ENCODE measurements around the gene IGSF21.

IGSF21 gene

DNA sequence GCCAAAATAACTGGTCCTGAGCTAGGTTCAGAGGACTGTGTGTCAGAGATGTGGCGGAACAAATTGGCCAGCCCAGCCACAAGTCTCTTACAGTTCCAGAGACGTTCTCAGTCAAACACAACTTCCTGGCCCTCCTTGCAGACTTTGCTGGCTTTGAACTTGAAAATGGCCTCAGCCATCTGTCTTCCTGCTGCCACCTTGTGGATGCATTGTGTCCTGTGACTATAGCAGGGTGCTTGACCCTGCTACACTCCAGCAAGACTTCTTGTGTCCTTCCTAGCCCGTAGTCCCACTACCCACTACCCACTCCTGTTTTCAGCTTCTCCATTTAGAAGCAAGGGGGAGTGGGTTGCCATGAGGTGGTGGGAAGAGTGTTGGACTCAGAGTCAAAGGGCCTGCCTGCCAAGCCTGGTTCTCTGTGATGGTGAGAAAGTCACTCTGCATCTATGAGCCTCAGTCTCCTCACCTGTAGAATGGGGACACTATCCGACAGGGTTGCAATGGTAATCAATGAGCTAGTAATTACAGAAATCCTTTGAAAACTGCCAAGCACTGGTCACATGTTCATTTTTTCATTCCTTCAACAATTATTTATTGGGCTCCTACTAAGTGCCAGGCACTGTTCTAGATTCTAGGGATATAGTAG, 109.9 kb downstream of the IGSF21 start:
- DNase-seq (ENCODE audit: low read depth), result no peak

DNA sequence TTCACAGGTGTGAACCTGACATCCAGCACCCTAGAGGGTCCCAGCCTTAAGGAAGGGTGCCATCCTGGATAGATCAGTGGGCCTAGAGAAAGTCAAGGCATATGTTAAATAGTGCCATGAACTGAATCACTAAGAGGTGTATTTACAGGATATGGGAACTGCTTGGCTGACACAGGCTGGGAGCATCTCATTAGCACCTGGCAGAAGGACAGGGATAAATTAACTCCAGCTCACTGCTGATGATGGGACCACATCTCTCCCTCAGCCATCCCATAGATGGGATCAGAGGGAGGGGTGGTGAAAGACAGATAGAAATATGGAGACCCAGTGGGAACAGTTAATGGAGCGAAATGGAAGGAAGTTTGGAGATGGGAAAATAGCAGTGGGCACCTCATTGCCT, 122.0 kb downstream of the IGSF21 start:
- DNase-seq (ENCODE audit: low read depth), result no peak

DNA sequence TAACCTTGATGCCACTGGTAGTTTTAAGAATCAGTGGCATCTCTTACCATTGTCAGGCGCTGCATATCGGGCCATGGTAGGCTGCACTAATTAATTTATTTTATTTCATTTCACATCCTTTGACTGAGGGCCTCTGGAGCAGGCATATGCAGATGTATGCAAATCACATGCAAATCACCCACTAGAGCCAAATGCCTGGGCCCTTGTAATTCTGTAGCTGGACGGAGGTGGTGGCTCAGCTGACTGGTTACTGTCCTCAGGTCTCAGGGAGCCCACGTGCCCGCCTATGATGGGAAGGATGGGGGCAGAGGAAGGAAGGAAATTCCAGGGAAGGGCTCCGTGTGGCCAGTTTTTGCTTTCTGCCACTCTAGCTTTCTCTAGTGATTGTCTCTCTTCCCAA, 122.7 kb downstream of the IGSF21 start:
- no peak for DNase-seq (ENCODE audit: low read depth)

DNA sequence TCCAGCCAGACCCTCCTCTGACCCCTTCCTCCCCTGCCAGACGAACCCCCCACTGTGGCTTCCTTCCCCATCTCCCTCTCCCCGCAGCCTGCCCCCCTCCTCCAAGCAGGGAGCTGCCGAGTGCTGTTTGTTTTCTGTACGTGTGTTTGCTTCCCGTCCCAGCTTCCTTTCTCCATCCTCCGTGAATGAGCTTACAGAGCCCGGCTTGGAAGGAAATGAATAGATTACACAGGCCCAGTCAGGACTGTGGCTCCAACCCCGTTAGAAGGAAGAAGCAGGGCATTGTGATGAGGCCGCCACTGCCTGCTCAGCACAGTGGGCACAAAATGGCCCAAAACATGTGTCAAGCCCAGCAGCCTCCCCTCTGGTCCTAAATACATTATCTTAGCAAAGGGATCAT, 123.2 kb downstream of the IGSF21 start:
- no peak for DNase-seq (ENCODE audit: low read depth)

DNA sequence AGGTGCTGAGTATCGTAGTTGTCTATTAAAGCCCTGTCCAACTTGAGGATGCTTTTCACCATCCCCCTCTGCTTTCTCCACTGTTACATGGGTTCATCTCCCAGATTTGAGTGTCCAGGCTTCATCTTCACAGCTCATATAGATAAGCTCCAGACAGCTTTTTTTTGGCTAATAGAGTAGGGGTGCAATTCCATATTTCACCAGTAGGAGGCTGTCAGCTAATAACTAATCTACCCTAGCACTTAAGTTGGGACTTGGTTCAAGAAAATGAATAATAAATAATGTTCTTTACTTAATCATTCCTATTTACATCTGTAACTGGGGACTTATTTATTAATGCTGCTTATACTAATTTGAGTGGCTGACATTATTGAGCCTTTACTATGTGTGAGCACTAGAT, 124.5 kb downstream of the IGSF21 start:
- DNase-seq (ENCODE audit: low read depth), result no peak

DNA sequence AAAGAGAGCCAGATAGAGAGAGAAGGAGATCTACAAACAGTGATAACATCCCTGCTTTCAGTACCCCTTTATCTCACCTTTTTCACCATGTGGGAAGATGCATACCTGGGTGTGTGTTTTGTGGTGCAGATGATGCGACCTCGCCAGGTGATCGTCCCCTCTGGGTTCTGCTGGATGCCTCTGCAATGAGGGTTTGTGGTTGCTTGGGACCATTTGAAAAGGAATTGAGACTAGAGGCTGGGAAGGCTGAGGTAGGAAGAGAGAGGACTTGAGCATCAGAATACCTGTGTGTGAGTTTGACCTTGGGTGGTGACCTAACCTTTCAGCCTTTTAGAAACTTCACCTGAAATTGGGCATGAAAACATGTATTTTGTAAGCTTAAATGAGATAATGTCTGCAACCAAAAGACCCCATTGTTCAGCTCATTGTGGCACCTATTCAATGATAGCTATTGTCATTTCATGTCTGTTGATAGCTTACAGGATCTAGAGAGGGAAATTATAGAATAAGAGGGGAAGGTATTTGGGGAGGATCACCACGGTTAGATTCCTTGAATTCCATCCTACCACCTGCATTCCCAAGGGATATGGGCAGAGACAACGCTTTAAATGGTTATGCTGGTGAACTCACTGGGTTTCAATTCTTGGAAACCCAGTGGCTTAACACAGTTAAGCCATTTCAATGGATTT, 125.7 kb downstream of the IGSF21 start:
- DNase-seq (ENCODE audit: low read depth), result no peak

DNA sequence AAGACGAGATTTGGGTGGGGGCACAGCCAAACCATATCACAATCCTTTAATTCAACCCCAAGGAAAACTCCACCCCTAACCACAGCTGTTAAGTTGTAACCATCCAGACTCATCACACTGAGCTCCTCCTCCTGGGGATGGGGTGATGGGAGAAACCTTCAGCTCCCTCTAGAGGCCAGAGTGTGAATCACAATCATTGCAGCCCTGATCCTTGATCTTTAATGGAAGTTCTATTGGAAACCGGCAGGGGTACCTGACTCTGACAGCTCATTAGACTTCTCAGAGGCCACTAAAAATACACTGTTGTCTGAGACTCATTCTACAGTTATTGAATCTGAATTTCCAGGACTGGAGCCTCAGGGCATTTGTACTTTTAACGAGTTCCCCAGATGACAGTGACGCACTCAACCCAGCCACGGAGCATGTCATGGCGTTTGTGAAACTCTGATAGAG, 127.2 kb downstream of the IGSF21 start:
- no peak for DNase-seq (ENCODE audit: low read depth)

DNA sequence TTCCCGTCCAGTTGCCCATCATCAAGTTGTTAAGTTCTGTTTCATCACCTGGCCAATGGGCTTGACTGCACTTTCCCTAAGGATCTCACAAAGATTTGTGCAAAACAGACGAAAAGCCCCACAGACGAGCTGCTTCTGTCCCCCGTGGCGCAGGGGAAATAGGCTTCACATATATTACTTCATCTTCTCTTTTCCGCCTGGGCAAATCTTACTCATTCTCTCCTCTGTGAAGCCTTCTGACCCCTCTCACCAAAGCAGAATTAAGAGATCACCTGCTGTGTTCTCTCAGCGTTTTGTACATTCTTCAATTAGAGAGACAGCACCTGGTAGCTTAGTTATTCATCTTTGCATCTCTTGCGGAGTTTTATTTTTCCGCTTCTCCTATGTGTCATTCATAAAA, 129.8 kb downstream of the IGSF21 start:
- no peak for DNase-seq (ENCODE audit: low read depth)

DNA sequence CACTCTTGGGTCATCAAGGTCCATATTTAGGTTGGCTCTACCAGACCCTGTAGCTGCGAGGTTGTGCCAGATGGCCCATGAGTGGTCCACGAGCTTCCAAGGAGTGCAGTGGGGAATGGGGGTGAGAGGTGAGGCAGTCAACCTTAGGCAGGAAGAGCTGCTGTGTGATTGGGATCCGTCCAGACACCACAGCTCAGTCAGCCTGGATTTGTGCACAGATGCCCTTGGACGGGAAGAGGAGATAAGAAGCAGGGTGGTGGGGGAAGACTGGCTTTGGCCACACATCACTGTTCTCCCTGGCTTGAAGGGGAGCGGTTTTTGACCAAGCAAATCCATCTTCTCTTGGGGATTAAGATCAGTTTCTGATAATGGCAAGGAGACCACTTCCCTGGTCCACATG, 130.6 kb downstream of the IGSF21 start:
- no peak for DNase-seq (ENCODE audit: low read depth)

DNA sequence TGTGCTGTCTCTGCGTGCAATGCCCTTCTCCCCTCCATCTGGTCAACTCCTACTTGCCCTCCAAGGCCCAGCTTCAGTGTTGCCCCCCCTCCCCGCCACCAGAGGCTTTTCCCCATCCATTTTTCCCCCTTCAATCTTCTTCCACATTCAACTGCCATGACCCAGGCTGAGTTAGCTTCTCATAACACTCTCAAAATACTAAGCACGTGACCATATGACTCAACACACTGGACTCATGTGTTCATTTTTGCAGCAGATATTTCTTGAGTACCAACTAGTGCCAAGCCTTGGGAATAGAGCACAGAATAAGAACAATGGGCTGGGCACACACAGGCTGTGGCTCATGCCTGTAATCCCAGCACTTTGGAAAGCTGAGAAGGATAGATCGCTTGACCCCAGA, 132.1 kb downstream of the IGSF21 start:
- DNase-seq (ENCODE audit: low read depth), result no peak

DNA sequence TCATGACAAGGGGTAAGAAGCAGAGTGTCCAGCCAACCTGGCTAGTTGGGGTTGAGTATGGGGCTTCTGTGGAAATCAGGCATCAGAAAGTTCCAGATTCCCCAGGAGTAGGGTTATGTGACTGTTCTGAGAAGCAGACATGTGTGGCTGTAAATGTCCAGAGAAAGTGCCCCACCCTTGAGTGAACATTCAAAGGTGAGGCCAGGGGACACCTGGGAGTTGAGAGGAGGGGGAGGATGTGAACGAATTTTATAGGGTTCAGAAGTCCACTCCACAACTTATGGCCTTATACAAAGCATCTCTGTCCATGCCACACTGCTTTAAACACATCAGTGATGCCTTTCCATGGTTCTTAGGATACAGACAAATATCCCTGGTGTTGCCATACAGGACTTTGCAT, 133.3 kb downstream of the IGSF21 start:
- DNase-seq (ENCODE audit: low read depth), result no peak

DNA sequence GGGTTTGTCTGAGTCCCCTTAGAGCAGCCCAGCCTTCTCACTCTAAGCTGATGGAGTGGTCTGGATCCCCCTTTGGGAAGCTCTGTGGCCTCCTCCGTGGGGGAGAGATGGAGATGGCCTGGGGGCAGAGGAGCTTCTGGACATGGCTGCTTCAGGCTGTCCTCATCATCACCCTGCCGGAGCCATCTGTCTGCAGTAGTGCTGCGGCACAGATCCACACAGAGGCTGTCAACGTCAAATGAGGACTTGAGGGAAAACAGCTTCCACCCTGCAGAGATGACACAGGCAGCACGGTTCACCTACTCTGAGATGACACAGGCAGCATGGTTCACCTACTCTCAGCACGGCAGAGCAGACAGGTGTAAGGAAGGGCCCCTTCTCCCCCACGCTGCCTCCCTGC, 134.3 kb downstream of the IGSF21 start:
- no peak for DNase-seq (ENCODE audit: low read depth)

DNA sequence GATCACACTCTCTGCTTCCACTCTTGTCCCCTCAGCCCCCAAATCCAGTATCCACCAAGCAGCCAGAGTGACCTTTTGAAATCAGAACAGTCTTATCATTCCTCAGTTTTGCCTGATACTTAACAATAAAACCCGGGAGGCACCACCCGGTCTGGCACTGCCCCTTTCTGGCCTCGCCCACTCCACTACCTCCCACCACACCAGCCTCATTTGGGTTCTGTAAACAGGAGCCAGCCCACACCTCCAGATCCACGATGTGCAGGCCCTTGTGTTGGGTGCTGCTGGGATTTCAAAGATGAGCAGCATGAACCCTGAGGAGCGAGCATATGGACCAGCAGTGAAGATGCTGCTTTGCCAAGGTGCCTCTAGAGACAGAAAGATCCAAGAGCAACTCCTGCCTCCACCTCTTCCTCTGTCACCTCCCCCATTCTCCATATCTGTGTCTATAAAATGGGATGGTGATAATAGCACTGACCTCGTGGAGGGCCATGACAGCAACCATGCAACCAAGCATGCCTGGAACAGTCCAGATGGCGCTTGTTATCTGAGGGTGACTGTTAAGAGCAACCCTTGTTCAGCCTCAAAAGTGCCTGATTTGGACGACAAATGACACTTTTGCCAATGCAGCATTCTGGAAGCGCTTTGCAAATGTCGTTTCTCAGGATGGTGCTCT, 136.0 kb downstream of the IGSF21 start:
- no peak for DNase-seq (ENCODE audit: low read depth)

DNA sequence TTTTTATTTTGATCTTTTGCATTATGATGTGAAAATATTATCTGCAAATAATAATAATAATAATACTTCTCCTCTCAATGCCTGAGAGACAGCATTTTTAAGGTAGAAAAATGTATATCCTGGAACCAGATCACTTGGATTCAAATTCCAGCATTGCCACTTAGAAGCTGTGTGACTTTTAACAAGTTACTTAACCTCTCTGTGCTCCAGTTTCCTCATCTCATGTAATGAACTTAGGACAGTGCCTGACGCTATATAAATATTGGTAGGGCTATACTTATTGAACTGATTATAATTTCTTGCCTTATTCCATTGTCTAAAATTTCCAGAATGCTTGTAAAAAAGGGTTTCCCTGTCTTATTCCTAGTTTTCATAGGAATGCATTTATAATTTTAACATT, 137.2 kb downstream of the IGSF21 start:
- no peak for DNase-seq (ENCODE audit: low read depth)

DNA sequence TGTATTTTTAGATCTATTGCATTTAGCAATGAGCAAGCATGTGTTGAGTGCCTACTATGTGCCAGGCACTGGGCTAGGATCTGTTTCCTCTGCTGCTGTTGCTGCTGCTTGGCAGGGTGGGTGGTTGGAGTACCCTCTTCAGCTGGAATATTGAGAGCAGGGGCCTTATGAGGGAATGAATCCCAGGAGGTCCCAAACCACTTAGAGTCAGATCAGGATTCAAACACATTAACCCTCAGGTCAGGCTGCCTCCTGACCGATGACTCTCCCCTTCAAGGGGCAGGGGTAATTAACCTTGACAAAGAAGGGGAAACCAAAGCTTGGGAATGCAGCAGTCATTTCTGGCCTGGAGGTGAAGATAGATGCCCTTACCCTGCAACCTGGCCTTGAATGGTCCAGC, 138.0 kb downstream of the IGSF21 start:
- DNase-seq (ENCODE audit: low read depth), result no peak

DNA sequence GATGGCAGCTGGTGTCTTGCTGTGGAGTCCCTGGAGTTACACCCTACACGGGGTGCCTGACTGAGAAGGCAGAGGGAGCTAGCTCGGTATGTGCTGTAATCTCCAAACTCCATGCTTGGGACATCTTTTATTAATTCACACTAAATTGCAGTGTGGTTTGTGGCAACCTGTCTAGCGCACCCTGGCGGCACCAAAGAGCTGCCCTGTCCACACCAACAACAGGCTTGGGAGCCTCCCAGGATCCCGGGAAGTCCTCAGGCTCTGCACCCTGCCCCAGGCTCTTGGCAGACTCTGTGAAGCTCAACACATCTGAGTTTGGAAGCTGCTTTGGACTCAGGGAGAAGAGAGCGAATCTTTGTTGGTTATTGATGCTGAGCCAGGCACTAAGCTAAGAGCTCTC, 138.9 kb downstream of the IGSF21 start:
- no peak for DNase-seq (ENCODE audit: low read depth)

DNA sequence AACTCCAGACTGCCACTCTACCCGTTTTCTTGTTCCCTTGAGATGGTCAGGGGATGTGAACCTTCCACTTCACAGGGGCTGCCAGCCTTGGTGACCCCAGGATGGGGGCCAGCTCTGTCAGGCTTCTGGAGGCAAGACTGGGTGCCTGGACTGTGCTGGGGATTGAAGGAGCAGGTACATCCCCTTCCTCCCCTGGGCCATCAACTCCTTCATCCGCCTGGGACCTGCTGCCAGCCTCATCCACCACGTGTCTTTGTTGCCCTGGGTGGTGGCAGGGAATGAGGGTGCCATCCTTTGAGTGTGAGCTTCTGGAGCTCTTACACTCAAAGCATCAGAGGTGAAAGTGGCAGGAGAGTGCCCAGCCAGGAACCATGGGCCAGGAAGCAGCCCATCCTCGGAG, 139.6 kb downstream of the IGSF21 start:
- no peak for DNase-seq (ENCODE audit: low read depth)

DNA sequence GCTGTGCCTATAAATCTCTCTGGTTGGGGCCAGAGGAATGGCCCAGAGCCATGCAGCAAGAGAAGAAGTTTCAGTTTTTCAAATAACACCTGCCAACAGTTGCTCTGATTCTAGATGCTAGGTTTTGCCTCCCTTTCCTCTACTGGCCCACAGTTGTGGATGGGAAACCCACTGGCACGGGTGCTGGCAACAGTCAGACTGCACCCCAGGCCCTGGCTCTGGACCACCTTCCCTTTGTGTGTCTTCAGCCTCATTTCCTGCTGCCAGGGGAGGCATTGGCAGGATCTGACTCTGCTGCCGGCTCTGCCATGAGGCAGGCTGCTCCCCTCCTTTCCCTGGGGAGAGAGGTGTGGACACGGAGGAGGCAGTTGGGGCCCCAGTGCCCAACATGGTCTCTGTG, 142.0 kb downstream of the IGSF21 start:
- DNase-seq (ENCODE audit: low read depth), result no peak

DNA sequence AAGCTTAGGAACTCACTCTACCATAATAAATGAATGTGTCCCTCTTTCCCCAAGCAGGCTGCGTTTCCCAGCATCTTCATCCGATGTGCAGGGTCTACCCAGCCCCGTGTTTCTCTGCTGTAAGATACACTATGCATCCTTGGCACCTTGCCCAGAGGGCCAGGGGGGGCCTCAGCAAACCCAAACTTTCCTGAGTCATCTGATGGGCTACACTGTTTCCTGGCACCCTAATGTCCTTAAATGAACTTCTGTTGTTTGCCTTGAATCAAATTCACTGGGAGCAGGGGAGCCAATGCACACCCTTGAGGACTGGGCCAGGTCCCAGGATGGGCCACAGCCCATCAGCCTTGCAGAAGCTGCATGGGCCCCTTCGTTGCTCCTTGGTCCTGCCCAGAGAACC, 145.5 kb downstream of the IGSF21 start:
- no peak for DNase-seq (ENCODE audit: low read depth)

DNA sequence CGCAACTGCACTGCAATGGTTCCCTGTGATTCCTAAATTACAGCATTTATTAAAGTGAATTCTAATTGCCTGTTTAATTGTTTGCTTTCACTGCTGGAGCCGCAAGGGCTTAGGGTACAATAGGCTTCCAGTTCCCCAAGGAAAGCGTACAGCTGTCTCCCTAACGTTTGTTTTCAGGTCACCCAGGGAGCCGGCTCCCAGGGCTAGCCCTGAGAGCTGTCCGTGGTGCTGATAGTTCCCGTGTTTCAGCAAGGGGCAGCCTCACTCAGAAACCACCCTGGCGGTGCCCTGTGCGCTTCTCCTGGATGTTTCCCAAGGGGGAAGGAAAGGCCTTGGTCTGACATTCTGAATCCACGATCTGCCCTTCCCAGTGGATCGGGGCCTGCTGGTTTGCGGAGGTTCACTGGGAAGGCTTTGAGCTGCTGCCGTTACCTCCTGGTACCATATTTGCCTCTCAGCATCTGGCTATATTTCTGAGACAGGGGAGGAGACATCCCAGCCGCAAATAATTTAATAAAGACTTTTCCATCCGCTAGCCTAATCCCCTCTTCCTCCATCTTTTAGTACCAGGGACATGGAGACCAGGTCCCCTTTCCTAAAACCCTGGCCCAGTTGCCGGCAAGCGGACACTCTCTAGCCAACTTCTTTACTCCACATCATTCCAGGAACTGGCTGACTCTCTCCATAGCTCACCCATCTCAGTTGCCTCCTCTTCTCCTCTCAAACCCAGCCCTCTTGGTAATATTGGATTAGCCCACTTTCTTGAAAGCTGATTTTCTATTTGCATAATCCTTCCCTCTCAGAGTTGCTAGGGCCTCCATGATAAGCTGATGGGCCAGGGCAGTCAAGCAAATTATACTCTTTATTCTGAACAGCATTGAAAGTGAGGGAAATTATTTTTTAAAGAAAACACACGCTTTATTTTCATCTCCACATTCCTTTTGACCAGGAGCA, 149.0 kb downstream of the IGSF21 start:
- no peak for DNase-seq (ENCODE audit: low read depth)

DNA sequence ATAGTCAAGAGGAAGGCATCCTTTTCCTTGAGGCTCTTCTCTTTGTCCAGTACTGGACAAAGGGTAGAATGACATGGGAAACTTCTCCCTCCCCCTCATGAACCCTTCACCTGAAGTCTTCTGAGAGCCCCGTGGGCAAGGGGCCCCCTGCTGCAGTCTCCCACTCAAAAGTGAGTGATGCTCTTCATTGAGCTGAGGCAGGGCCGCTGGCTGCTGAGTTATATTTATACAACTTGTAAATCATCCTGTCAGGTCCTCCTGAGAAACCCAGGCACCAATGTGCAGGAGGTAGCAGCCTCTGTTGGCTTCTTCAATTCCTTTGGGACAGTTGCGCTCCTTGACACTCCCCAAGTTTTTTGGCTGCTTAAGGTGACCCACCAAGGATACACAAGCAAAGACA, 150.2 kb downstream of the IGSF21 start:
- no peak for DNase-seq (ENCODE audit: low read depth)

DNA sequence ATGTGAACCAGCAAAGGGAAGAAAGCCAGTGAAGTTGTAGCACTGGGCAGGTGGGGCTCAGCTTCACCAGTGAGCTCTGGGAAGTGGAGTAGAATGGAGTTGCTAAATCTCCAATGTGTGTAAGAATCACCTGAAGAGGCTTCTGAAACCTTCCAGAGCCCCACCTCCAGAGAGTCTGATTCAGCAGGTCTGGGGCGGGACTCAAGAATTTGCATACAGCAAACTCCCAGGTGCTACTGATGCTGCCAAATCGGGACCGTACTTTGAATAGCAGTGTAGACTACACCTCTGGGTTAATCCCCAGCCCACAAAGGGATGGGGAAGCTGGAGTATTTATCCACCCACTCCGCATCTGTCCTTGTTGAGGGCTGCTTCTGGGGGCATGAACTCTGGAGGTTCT, 154.3 kb downstream of the IGSF21 start:
- no peak for DNase-seq (ENCODE audit: low read depth)

Data from GM04503 (cell line).